Measurements from ENCODE around the gene COX17.
A peak's percentile ranks its signal among the peaks of the same experiment; 100 is the strongest.

Gene COX17

DNA sequence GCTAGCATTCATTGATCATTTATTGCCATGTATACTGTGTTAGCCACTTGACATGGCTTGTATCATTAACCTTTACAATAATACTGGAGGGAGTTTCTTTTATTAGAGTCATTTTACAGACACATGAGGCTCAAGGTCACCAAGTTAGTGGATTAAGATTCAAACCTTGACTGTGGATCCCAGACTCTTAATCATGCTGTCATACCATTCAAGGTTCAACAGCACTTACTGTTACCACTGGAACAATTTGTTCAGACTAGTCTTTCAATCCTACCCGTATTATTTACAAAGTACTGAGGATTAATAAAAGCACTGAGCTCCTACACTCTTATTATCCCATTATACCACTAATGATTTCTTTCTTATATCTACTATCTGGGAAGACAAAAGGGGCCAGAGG is 1.2 kb downstream of the COX17 start:
- TF ChIP-seq, protein P1, sequence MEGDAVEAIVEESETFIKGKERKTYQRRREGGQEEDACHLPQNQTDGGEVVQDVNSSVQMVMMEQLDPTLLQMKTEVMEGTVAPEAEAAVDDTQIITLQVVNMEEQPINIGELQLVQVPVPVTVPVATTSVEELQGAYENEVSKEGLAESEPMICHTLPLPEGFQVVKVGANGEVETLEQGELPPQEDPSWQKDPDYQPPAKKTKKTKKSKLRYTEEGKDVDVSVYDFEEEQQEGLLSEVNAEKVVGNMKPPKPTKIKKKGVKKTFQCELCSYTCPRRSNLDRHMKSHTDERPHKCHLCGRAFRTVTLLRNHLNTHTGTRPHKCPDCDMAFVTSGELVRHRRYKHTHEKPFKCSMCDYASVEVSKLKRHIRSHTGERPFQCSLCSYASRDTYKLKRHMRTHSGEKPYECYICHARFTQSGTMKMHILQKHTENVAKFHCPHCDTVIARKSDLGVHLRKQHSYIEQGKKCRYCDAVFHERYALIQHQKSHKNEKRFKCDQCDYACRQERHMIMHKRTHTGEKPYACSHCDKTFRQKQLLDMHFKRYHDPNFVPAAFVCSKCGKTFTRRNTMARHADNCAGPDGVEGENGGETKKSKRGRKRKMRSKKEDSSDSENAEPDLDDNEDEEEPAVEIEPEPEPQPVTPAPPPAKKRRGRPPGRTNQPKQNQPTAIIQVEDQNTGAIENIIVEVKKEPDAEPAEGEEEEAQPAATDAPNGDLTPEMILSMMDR (IDR thresholded peaks at IDR 0.05; ENCODE audit: low read depth, low read length) = no peak
- Histone ChIP-seq H3K4me1 (peaks cover 16% of the 10 kb centered on the region), H3K36me3 (peaks cover 46% of the 10 kb centered on the region), H3K4me3 (ENCODE audit: low read depth, low read length) (peak overlapping the region; percentile 92), H3K27me3 (no peaks in the 10 kb centered on the region), H3K9me3 (no peaks in the 10 kb centered on the region)
- DNase-seq = no peak

DNA sequence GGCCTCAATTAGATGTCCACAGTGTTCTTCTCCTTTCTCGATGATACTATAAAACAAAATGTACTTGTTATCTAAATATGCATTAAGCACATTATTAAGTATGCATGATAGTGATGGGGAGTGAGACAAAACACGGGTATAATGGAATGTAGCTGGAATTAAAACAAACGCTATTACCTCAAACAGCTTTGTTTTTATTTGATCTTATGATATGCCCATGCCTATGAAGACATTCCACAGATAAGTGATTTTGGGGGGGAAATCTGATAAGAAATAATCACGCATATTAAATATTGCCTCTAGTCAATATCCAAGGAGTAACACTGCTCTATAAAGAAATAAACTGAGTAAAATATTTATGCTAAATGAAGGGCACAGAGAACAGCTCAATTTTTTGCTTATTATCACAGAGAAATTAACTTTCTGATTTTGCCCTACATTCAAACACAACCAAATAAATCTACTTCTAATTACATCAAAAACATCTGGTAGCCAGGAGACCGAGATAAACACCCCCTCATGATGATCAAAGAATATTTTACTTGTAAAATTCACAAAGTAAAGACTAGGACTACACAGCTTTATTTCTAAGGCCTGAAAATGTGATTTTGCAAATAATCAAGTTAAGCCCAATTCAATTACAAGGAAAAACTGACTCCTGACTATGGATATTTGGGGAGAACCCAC is 1.9 kb downstream of the COX17 start:
- Histone ChIP-seq H3K9me3 (no peaks in the 10 kb centered on the region), H3K27me3 (no peaks in the 10 kb centered on the region), H3K4me1 (peaks cover 16% of the 10 kb centered on the region), H3K36me3 (peaks cover 52% of the 10 kb centered on the region), H3K4me3 (ENCODE audit: low read depth, low read length) (peak overlapping the region; percentile 92)
- TF ChIP-seq, protein P1 (IDR thresholded peaks at IDR 0.05; ENCODE audit: low read depth, low read length) = no peak
- DNase-seq = no peak

DNA sequence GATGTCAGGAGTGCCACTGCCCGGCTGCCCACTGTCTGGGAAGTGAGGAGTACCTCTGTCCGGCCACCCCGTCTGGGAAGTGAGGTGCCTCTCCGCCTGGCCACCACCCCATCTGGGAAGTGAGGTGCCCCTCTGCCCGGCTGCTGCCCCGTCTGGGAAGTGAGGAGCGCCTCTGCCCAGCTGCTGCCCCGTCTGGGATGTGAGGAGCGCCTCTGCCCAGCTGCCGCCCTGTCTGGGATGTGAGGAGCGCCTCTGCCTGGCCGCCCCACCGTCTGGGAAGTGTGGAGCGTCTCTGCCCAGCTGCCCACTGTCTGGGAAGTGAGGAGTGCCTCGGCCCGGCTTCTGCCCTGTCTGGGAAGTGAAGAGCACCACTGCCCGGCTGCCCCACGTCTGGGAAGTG is 3.3 kb downstream of the COX17 start:
- Histone ChIP-seq H3K27me3 (no peaks in the 10 kb centered on the region), H3K9me3 (no peaks in the 10 kb centered on the region), H3K4me3 (ENCODE audit: low read depth, low read length) (no peak overlapping the region), H3K36me3 (peaks cover 66% of the 10 kb centered on the region), H3K4me1 (peaks cover 19% of the 10 kb centered on the region)
- no peak for DNase-seq
- TF ChIP-seq, protein P1 (IDR thresholded peaks at IDR 0.05; ENCODE audit: low read depth, low read length) = no peak

DNA sequence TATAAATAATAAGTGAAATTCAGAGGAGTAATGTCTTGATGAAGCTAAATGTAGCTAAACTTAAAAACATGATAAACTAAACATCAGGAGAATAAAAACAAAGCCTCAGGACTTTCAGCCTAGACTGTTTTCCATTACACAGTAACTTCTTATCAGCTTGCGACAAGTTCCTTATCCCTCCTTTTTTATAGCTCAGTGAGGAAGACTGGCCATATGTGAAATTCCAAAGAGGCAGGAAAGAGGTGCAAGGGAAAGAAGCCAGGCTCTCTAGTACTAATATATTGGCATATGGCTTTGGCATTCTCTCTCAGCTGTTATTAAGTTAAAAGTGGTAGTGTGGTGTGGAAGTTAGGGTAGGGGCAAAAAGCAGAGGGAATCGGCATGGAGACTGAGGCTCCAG is 4.4 kb downstream of the COX17 start:
- TF ChIP-seq, protein P1 (IDR thresholded peaks at IDR 0.05; ENCODE audit: low read depth, low read length) = no peak
- Histone ChIP-seq H3K9me3 (no peaks in the 10 kb centered on the region), H3K27me3 (no peaks in the 10 kb centered on the region), H3K4me1 (peaks cover 19% of the 10 kb centered on the region), H3K4me3 (ENCODE audit: low read depth, low read length) (no peak overlapping the region), H3K36me3 (peaks cover 73% of the 10 kb centered on the region)
- no peak for DNase-seq

DNA sequence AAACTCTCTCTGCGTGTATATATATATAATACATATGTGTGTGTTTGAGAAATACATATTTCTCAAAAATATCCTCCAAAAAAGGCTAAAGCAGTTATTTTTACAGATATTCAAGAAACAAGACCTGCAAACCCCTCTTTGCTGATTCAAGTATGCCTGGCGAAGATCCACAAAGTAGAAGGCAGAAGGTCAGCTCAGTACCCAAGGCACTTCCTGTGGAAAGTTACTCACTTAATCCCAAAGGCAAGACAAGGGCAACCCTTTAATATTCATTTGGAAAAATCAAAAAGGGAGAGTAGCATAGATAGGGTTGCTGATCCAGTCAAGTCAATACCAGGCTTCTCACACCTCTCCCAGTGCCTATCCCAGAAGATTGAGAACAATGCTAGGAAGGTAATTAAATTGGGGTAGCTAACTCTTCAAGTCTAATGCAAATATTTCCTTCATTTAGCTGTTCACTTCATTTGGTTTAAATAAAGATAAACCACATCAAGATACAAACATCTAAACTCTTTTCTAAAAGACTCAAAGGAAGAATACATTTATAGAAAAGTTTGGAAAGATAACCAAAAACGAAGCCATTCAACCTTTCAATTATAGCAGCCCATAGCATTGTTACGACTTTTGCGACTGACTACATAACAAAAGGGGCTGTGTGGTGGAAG is 7.2 kb downstream of the COX17 start:
- Histone ChIP-seq H3K9me3 (no peaks in the 10 kb centered on the region), H3K4me1 (peaks cover 4% of the 10 kb centered on the region; the same call in 1 of the 2 replicates), H3K4me3 (ENCODE audit: low read depth, low read length) (no peak overlapping the region), H3K36me3 (peaks cover 67% of the 10 kb centered on the region), H3K27me3 (no peaks in the 10 kb centered on the region)
- TF ChIP-seq, protein P1 (IDR thresholded peaks at IDR 0.05; ENCODE audit: low read depth, low read length) = no peak
- no peak for DNase-seq

DNA sequence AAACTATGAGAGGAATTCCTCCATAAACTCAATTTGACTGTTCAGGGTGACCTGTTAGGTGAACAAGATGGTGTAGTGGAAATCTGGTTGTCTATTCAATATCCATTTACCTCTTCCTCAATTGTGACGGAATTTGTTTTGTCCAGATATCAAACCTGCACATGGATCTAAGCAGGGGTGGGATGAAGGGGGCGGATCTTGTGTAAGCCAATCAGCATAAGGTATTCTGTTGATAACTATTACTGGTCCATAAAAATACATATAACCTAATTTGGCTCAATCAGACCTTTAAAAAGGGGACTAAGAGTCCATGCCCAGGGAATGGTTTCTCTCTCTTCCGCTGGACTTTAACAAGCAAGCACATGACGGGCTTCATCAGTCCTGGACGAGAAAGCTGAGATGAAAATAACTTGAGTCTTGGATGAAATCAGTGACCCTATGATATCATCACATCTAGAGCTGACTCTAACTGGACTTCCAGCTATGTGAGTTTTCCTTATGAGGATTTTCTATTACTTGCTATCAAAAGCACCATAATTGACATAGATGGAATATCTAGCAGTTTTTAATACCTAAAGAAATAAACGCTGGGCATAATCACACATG is 11.1 kb downstream of the COX17 start:
- no peak for DNase-seq
- H3K4me3 ChIP-seq (ENCODE audit: low read depth, low read length) = no peak overlapping the region
- H3K27me3 ChIP-seq = no peaks in the 10 kb centered on the region
- H3K36me3 ChIP-seq = peaks cover 29% of the 10 kb centered on the region
- TF ChIP-seq, protein P1 (IDR thresholded peaks at IDR 0.05; ENCODE audit: low read depth, low read length) = no peak
- H3K4me1 ChIP-seq = peaks cover 26% of the 10 kb centered on the region
- no peaks in the 10 kb centered on the region for H3K9me3 ChIP-seq
